GM18511 (cell line): ENCODE data around the gene LTBP1.

Experiments
- ATAC-seq: cut with Tn5 transposase; IDR thresholded peaks from one replicate; pipeline ENCODE4 v1.9.1; 2021; ENCODE audit warnings: mild to moderate bottlenecking, moderate library complexity; ENCODE audit not compliant: unreplicated experiment

LTBP1 gene

GRCh38 chr2:33246432-33246831, 299.7 kb downstream of the LTBP1 start:
- ATAC-seq: no peak

DNA sequence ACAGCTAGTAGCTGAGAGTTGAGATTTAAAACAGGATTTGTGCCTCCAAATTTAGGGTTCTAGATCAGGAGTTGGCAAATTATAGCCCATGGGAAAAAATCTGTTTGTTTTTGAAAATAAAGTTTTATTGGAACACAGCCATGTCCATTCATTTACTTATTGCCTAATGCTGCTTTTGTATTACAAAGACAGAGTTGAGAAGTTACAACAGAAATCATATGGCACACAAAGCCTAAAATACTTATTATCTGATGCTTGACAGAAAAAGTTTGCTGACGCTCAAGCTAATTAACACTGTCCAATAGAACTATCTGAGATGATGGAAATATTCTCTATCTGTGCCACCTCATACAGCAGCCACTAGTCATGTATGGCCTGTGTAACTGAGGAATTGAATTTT, 300.6 kb downstream of the LTBP1 start:
- no peak for ATAC-seq

DNA sequence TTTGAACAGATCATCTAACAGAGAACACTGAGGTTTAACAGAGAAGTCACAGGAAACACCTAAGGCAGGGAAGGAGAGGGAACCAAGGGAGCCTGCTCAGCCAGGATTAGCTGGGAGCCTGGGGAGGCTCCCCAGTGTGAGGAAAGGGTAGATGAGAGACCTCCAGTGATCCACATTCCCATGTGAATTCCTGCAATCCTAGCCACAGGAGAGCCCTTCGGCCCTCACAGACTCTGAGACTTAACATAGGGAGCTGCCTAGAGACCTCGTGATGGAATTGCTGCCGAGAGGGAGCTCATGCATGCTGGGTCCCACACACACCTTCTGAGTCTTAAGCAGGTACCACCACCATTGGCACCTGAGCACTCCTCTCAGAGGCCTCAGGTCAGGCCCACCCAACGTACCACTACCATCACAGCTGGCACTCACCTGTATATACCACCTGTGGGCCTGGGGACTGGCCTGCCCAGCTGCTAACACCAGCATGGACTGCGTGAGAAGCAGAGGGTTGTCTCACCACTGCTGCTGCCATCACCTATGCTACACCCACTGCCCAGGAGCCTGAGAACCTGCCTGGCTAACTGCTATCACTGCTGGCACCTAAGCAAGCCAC, 303.8 kb downstream of the LTBP1 start:
- no peak for ATAC-seq

DNA sequence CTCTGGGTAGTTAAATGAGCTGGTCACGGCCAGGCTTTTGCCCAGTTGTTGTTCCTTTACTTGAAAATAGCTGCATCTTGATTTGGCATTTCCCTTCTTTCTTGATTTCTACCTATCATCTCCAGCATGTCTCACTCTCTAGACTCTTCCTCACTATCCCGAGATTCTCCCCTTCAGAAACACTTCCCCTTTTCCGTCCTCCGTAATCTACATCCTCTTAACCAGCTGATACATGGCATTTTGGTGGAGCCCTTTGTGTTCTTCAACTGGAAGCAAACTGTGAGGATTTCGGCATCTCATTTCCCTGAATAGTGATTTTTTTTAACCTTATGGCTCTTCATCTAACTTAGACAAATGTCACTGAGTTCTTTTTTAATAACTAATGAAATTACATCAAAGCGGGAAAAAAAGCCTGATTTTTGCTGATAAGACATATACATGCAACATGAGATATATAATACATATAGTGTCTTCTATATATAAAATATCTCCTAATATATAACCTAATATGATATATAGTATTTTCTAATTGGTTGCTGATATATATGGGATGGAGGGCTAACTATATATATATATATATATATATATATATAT, 309.5 kb downstream of the LTBP1 start:
- no peak for ATAC-seq

DNA sequence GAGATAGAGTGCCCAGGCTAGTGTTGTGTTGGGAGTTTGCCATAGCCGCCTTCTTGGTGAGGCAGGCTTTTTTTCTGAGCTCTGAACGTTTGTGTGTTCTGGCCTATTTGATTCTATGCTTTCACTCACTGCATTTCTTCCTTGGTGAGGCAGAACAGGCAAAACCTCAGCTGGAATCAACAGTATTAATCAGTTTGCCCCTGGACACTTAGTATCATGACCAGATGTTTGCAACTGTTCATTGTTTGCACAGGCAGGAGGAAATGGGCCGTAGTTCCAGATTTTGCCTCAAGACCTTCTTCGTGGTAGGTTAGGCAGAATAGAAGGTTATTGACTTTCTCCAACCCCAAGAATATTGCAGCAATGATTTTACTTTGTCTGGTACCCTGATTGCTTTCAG, 311.6 kb downstream of the LTBP1 start:
- no peak for ATAC-seq

DNA sequence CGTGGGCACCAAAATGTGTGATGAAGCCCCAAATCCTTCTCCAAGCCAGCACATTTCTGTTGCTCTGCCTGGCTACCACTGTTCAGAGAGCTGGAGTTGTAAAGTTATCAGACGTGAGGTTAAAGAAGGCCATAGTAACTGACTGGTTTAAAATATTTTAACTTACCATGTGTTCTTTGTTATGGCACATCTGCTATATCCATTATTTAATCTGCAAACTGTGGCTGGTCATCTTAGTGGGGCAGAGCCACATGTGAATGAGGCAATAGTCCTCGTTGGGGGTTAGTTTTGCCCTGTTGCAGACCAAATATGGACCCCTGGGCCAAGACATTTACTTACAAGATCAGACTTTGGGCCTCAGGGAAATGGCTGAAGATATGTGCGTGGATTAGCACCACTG, 315.3 kb downstream of the LTBP1 start:
- ATAC-seq: no peak

- no peak for ATAC-seq
These were observed 318.0 kb downstream of the LTBP1 start for GRCh38 chr2:33264766-33265165.

GRCh38 chr2:33265584-33266338, 319.0 kb downstream of the LTBP1 start:
- no peak for ATAC-seq

- no peak for ATAC-seq
These were observed 319.7 kb downstream of the LTBP1 start for GRCh38 chr2:33266467-33266866.

GRCh38 chr2:33267043-33267442, 320.3 kb downstream of the LTBP1 start:
- no peak for ATAC-seq

DNA sequence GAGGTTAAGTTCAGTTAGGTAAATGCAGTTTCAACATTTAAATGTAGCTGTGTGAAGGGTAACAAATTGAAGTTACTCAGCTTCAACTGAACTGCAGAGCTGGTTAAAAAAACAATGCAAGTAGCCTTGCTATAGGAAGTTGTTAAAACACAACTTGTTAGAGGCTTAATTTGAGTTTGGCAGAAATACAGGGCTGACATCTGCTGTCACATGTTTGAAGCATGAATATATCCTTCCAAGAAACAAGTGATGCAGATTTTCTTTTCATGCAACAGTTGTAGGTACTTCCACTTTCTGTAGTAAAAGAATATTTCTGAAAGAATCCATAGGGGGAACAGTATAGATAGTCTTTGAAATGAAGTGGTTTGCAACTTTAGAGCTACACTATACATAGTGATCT, 321.0 kb downstream of the LTBP1 start:
- ATAC-seq: no peak

- no peak for ATAC-seq
These were observed 321.6 kb downstream of the LTBP1 start for GRCh38 chr2:33268246-33268831.

DNA sequence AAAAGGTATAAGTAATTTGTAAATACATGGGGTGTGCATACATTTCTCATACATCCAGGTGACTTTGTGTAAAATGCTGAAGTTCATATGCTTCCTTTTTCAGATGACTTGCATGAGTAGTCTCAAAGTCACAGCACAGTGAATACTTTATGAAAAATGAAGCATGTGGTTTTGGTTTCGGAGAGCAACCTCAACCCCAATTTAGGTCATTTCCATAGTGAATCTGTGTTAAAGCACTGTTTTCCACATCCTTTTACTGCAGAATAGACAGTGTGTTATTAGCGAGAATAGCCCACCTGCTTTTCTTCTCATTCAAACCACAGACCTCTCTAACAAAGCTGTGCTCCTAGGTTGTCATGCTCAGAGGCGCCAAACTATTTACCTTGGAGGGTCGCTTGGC, 325.2 kb downstream of the LTBP1 start:
- peak; percentile 97 for ATAC-seq

DNA sequence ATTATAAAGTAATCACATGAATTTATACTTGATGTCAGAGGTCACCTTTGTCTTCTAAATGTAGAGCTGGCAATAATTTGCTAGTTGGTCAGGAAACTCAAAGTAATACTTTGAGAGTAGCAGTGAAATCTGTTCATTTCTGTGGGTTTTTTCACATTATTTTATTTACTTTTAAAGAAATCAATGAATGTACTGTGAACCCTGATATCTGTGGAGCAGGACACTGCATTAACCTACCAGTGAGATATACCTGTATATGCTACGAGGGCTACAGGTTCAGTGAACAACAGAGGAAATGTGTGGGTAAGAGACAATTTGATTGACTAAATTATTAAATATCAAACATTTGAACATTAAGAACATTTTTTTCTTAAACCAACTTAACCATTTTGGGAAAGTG, 326.7 kb downstream of the LTBP1 start:
- no peak for ATAC-seq

- ATAC-seq: no peak
These were observed 327.8 kb downstream of the LTBP1 start for GRCh38 chr2:33274524-33274923.

GRCh38 chr2:33275689-33276444, 329.1 kb downstream of the LTBP1 start:
- ATAC-seq: no peak

GRCh38 chr2:33277002-33277426, 330.3 kb downstream of the LTBP1 start:
- ATAC-seq: no peak

GRCh38 chr2:33278245-33278943, 331.6 kb downstream of the LTBP1 start:
- no peak for ATAC-seq

GRCh38 chr2:33284287-33284686, 337.5 kb downstream of the LTBP1 start:
- ATAC-seq: no peak

DNA sequence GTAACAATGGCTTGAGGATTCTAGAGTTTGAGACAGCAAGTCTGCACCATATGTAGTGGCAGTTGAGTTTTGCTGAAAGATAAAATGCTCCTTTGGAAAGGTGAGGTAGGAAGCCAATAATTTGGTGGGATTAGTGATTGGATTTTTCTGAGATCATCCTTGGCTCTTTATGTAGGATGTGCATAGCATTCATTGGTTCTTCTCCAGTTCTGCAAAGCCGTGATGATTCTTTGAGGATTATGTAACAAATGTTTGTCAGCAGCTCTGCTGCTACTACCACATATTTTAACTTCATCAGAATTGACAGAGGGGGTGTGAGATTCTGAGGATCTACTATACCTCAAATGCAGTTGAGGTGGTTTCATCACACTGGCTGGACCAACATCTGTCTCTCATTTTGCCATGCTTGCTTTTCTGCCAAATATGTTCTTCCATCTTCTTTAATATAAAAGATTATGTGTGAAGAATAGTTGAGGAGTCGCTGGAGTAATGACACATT, 340.8 kb downstream of the LTBP1 start:
- no peak for ATAC-seq
